Activated T-cell treated with anti-CD3 and anti-CD28 coated beads, Interleukin-2, amount 50 U/mL, for 4 hours (primary cell): Measurements from ENCODE around the gene DPH1. TPM values are rescaled to one million over a fixed set of nuclear protein-coding genes. Genes with fewer than 3 reads are reported as not detected.

Experiments used
- ATAC-seq, 2 donors: fragments of 200-7000 bp; cut with Tn5 transposase; one replicate each; pipeline ENCODE4 v1.10.0; 2021
- DNase-seq: peaks from one replicate; pipeline ENCODE4 v3.0.0-alpha.2; 2020
- H3K27me3 Mint-ChIP-seq: one replicate; pipeline ENCODE4 v1.8.0; 2021; ENCODE audit warnings: low read depth, mixed read lengths
- H3K36me3 Mint-ChIP-seq: one replicate; pipeline ENCODE4 v1.8.0; 2022; ENCODE audit warnings: mixed read lengths; ENCODE audit not compliant: insufficient read depth
- H3K4me1 Mint-ChIP-seq: one replicate; pipeline ENCODE4 v1.8.0; 2021; ENCODE audit warnings: low read depth, mixed read lengths
- H3K4me3 Mint-ChIP-seq: one replicate; pipeline ENCODE4 v1.8.0; 2021; ENCODE audit warnings: mild to moderate bottlenecking, moderate library complexity, mixed read lengths
- H3K9me3 Mint-ChIP-seq: one replicate; pipeline ENCODE4 v1.8.0; 2021; ENCODE audit warnings: mixed read lengths
- total RNA-seq, 3 donors: library from RNA; stranded (reverse); gene quantifications; one replicate each; pipeline ENCODE4 v1.2.1, GENCODE V29; 2021

The DPH1 gene
- total RNA-seq, 3 donors from 2014 or later, result 56.6 to 59.9 (median 58.5) TPM

DNA sequence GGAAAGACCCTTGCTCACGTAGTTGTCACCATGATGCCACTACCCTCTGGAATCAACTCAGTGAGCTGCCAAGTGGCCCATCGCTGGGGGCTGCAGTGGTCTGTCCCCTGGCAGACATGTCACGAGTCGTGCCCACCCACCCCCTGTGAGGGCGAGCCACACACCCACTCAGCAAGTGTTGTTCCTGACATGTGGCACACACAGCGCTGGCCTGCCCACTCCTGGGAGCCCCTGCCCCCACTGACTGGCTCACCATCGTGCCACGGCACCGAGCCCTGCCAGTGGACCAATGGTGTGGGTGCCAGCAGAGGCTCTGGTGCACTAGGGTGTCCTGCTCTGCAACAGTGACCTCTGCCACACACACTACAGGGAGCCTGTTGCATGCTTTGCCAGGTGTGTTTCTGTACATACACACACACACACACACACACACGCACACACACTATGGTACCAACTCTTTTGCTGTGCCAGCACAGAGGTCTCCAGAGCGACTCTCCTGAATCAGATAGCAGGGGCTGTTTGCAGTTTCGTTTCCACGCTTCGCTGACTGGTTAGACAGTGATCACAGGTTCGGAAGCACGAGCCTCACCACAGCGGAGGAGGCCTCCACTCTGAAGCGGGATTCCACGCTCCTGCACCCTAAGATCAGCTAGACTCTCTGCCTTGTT lies 12.5 kb upstream of the DPH1 start:
- H3K9me3 Mint-ChIP-seq, result no peaks in the 10 kb centered on the region
- peaks cover 19% of the 10 kb centered on the region for H3K27me3 Mint-ChIP-seq
- no peaks in the 10 kb centered on the region for H3K36me3 Mint-ChIP-seq
- no peak for ATAC-seq
- no peak for DNase-seq
- H3K4me3 Mint-ChIP-seq, result no peak overlapping the region
- H3K4me1 Mint-ChIP-seq, result no peaks in the 10 kb centered on the region

DNA sequence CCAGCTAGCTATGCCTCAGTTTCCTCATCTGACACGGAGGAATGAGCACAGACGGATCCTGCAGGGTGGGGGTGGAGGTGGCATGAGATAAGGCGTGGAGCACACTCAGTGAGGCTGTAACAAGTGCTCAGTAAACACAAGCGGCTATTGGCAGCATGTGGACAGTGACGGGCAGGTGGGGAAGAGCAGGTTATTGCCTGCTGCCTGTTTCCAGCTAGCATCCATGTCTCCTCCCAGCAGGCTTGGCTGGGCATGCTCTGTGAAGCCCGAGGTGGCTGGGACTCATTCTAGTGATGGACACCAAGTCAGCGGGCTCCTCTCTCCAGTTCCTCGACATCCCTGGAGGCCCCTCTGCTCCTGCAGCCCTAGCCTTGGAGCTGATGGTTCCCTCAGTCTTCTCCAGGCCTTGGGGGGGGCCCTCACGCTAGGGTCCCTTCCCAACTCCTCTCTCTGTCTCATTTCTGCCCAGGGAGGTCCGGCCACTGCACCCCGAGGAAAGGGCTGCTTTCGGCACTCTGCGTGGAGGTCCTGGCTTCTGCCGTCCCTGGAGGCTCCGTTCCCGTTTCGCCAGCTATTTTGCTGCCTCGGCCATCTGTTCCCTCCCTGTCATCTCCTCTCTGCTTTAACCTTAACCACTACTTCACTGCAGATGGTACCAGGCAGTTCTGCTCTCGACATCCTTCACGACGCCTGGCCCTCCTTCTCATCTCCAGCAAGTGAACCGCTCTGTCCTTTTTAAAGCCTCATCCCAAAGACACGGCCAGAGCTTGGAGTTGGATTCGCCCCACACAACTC lies 11.0 kb upstream of the DPH1 start:
- ATAC-seq, result no peak
- Mint-ChIP-seq H3K9me3 (no peaks in the 10 kb centered on the region), H3K4me1 (peaks cover 8% of the 10 kb centered on the region), H3K36me3 (no peaks in the 10 kb centered on the region), H3K4me3 (no peak overlapping the region), H3K27me3 (peaks cover 24% of the 10 kb centered on the region)
- DNase-seq, result no peak

DNA sequence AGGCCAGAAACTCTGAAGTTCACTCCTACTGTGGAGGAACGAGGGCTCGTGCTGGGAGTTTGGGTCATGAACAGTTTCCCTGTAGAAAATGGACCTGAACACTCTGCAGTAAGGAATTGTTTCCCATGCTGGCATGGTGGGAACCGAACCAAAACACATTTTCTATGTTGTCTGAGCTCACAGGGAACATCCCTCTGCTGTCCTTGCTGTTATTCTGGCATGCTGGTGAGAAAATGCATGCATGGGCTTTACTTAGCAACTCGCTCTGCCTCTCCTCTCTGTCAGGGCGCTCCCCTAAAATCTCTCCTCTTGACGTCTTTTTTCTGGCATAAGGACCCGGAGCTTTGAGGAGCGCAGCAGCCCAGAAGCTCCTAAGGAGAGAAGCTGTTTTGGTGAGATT lies 10.2 kb upstream of the DPH1 start:
- DNase-seq (no peak), ATAC-seq (no peak)
- H3K9me3 Mint-ChIP-seq, result no peaks in the 10 kb centered on the region

DNA sequence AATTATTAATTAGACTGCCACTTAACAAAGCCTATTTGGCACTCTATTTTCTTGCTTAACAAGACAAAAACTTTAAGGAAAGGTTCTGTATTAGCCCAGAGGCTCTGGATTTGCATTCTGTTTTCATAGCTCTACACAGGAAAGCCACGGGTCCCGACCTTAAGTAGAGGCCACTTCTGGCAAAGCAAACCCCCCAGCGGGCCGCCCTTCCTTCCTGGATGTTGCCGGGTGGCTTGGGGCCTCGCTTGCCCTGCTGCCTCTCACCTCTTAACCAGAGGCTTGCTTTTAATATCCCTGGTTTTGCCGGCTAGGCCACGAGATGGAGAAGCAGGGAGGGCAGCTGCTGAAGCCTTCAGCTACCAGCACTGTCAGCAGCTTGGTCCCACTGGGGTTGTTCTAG lies 9.2 kb upstream of the DPH1 start:
- peaks cover 9% of the 10 kb centered on the region for H3K4me1 Mint-ChIP-seq
- H3K4me3 Mint-ChIP-seq, result no peak overlapping the region
- H3K27me3 Mint-ChIP-seq, result peaks cover 22% of the 10 kb centered on the region
- H3K9me3 Mint-ChIP-seq, result no peaks in the 10 kb centered on the region
- no peak for DNase-seq
- no peaks in the 10 kb centered on the region for H3K36me3 Mint-ChIP-seq
- ATAC-seq, result no peak

More for the DNA sequence above, 10.2 kb upstream of the DPH1 start:
- H3K27me3 Mint-ChIP-seq, result peaks cover 25% of the 10 kb centered on the region
- no peak overlapping the region for H3K4me3 Mint-ChIP-seq
- peaks cover 8% of the 10 kb centered on the region for H3K4me1 Mint-ChIP-seq
- no peaks in the 10 kb centered on the region for H3K36me3 Mint-ChIP-seq

DNA sequence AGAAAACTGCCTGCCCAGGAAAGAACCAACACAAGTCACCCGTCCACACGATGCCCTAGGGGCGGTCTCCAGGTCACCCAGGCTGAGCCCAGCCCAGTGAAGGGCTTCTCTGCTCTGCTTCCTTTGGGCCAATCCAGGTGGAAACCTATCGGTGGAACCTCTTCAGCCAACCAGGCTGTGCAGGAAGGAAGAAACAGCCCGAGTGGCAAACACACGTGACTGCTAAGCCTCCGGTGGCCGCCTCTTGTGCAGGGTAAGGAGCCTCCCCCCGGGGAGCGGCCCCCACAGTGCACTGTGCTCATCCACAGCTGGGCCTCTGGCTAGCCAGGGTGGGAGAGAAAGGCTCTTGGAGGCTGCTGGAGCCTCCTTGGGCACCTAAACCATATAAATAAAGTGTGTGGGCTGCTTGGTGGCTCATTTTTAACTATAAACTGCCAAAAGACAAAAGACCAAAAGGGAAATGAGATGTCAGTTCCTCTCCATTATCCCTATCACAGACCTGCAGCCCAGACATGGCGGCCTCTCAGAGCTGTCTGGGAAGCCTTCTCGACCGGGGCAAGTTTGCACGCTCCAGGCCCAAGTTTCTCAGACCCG lies 7.2 kb upstream of the DPH1 start:
- DNase-seq (no peak), ATAC-seq (no peak)
- H3K27me3 Mint-ChIP-seq, result peaks cover 34% of the 10 kb centered on the region
- H3K4me1 Mint-ChIP-seq, result peaks cover 14% of the 10 kb centered on the region
- no peaks in the 10 kb centered on the region for H3K36me3 Mint-ChIP-seq
- H3K4me3 Mint-ChIP-seq, result peak overlapping the region; percentile 39
- no peaks in the 10 kb centered on the region for H3K9me3 Mint-ChIP-seq

DNA sequence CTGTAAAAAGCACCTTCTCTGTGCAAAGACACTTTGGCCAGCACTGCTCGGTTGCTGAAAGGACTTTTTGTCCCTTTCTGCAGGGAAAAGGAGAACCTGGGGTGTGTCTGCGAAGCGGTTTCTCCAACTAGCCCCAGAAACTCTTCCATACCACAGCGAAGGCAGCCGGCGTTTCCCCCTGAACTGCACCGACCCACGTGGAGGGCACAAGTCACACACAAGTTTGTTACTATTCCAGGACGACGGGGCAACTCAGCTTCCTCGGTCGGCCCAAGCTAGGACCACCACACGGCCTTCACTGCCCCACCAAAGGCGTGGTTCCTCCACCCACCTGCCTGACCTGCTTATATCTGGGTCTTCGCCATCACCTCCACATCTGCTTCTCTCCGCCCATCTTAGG lies 6.7 kb upstream of the DPH1 start:
- Mint-ChIP-seq H3K4me3 (peak overlapping the region; percentile 39), H3K4me1 (peaks cover 14% of the 10 kb centered on the region), H3K27me3 (peaks cover 34% of the 10 kb centered on the region), H3K9me3 (no peaks in the 10 kb centered on the region), H3K36me3 (no peaks in the 10 kb centered on the region)
- ATAC-seq (no peak), DNase-seq (no peak)

DNA sequence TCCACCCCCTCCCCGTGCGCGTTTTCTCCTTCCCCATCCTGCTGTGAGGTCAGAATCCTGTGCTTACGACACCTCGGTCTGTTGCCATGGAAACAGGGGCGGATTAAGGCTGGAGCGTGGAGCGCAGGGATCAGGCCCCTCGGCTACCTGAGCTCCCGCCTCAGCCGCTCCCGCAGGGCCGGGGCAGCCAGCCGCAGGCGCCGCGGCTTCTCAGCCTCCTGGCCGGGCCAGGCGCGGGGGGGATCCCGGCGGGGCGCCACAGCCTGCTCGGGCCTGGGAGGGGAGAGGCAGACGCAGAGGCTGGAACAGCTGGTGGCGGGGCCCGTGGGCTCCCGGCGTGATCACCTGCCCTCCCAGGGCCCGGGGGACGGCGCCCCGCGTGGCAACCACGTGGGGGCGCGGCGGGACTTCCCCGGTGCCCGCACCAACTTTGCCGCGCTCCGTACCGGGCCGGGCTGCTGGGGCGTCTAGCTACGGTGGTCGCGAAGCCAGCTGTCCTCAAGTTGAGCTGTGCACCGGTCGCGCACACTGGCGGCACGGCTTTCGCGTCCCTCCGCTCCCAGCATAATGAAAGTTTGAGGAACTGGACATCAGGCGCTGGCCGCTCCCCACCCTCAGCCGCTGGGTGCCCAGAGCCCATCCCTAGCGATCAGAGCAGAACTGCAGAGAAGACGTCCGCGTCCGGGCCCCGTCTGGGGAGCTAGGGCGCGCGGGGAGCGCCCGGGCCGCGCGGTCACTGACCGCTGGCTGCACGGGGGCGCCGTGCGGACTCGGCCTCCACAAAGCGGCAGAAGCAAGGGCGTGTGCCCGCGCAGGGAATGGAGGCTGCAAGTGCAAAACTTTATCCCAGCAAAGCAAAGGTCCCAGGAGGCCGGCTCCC lies 6.0 kb upstream of the DPH1 start:
- Mint-ChIP-seq H3K4me3 (peak overlapping the region; percentile 79), H3K27me3 (peaks cover 36% of the 10 kb centered on the region), H3K36me3 (no peaks in the 10 kb centered on the region), H3K9me3 (no peaks in the 10 kb centered on the region), H3K4me1 (peaks cover 14% of the 10 kb centered on the region)
- peak; percentile 33 for DNase-seq
- peak; percentile 13 to 38 for ATAC-seq

DNA sequence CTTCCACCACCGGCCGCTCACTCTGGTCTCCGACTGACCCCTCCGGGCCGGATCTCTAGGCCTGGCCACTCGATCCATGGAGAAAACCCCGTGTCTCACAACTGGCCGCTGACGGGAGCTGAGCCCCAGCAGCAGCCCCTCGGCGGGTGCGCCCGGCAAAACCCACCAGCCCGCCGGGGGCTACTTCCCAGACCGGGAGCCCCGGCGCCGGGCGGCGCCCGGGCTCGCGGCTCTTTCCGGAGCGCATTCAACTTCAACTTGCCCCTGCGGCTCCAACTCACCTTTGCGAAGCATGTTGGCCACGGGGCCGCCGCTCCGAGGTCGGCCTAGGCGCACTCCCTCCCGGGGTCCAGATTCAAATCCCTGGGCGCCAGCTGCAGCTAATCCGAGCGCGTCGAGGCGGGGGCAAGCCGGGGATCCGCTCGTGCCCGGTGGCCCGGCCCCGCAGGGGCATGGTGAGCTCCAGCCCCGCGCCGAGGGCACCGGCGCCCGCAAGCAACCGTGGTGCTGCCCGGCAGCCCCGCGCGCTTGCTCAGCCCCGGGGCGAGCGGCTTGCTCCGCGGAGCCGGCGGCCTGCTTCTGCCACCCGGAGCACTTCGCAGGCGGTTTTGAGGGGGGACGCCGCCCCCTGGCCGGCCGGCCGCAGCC lies 5.3 kb upstream of the DPH1 start:
- Mint-ChIP-seq H3K9me3 (no peaks in the 10 kb centered on the region), H3K4me1 (peaks cover 16% of the 10 kb centered on the region), H3K36me3 (no peaks in the 10 kb centered on the region), H3K4me3 (peak overlapping the region; percentile 79), H3K27me3 (peaks cover 30% of the 10 kb centered on the region)
- no peak for DNase-seq
- ATAC-seq, result peak; percentile 20 to 27

DNA sequence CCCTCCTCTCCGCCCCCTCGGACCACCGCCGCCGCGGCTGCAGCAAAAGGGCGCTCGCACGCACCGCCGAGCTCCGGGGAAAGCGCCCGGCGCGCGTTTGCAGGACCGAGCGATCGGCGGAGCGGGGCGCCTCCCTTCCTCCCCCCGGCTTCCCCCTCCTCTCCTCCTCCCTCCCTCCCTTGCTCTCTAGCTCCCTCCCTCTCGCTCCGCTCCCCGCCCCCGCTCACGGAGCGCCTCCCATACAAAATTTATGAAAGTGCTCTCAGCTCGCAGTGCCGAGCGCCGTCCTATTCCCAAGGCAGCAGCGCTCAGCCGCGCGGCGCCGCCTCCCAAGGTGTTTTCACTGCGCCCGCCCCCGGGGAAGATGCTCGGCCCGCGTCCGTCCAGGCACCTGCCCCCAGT lies 4.7 kb upstream of the DPH1 start, which contains the start of gene RTN4RL1:
Gene RTN4RL1, minus strand, starts transcription at position 115 of the 402 bp plus-strand sequence. CDS start 469 bp downstream, outside the sequence.
- ATAC-seq (peak; percentile 31 to 35), DNase-seq (peak; percentile 75)
- Mint-ChIP-seq H3K9me3 (no peaks in the 10 kb centered on the region), H3K4me1 (peaks cover 17% of the 10 kb centered on the region), H3K4me3 (peak within 1 kb of the TSS; percentile 79), H3K27me3 (peaks cover 27% of the 10 kb centered on the region), H3K36me3 (no peaks in the 10 kb centered on the region)

DNA sequence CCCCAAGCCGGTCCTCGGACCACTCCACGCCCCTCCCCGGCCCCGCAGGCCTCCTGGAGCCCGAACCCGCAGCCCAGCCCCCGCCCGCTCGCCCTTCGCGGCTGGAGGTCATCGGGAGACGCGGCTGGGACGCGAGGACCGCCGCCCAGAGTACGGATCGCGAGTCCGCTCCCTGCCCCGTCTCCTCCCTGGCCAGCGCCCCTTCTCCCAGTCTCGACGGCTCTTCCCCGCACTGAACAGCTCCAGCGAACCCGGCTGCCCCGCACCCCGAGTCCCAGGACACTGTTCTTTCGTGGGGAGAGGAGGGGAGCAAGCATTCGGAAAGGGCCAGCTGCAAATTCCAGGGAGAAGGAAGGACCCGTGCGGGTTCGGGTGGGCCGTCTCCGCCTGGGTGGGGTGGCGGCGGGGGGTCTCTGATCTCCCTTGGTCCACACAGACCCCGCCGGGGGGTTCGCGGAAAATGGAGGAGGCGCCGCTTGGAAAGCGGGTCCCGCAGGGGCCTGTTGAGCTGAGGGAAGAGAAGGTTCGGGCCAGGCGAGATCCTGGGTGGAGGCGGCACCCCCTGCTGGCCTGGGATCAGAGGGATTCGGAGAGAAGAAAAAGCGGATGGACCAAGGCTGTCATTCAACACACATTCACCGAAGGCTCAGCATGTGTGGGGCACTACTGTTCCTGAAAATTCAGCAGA lies 4.2 kb upstream of the DPH1 start:
- Mint-ChIP-seq H3K36me3 (no peaks in the 10 kb centered on the region), H3K4me1 (peaks cover 20% of the 10 kb centered on the region), H3K4me3 (peak overlapping the region; percentile 74), H3K27me3 (peaks cover 27% of the 10 kb centered on the region), H3K9me3 (no peaks in the 10 kb centered on the region)
- DNase-seq (no peak), ATAC-seq (no peak)

DNA sequence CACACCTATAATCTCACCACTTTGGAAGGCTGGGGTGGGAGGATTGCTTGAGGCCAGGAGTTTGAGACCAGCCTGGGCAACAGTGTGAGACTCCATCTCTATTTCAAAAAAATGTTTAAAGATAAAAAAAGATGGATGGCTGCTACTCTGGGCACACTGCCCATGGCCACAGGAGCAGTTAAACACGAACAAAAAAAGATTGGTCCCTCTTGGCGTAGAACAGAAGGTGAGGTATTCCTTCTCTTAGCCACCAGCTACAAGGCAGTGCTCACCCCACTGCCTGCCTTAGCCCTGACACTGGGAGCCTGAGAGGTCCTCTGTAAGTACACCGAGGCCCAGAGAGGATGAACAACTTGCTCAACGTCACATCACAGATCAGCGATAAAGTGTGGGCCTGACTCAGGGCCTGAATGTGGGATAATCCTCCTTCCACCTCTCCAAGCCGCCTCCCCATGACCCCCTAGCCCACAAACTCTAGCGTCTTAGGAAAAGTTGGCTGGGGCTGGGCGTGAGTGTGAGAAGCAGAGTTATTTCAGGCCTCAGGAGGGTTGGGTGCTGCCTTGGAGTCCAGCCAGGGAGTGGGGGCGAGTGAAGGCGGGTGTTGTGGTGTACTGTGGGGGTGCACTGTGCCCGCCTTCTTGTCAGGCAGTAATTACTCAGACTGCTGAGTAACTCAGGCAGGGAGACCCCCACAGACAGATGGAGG lies 2.3 kb upstream of the DPH1 start:
- no peaks in the 10 kb centered on the region for H3K36me3 Mint-ChIP-seq
- peaks cover 29% of the 10 kb centered on the region for H3K4me1 Mint-ChIP-seq
- DNase-seq (no peak), ATAC-seq (no peak)
- H3K9me3 Mint-ChIP-seq, result no peaks in the 10 kb centered on the region
- peaks cover 25% of the 10 kb centered on the region for H3K27me3 Mint-ChIP-seq
- no peak overlapping the region for H3K4me3 Mint-ChIP-seq

DNA sequence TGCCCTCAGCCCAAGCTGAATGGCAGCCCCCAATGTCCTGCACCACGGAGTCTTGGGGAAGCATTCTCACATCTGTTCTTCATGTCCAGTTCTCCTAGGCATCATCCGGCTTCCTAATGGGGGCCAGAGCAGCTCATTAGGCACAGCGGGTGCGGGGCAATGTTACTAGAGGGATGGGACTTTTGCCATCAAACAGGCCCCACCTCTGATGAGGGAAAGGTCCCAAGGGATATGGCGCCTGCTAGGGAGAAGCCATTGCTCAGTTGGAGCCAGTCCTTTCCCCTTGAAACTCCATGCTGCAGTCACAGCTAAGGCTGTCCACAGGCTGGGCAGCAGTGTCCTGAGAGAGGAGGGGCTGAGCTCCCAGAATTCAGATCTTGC lies 1.7 kb upstream of the DPH1 start:
- no peak overlapping the region for H3K4me3 Mint-ChIP-seq
- H3K4me1 Mint-ChIP-seq, result peaks cover 31% of the 10 kb centered on the region
- ATAC-seq (no peak), DNase-seq (no peak)
- H3K27me3 Mint-ChIP-seq, result peaks cover 22% of the 10 kb centered on the region
- no peaks in the 10 kb centered on the region for H3K9me3 Mint-ChIP-seq
- H3K36me3 Mint-ChIP-seq, result no peaks in the 10 kb centered on the region

DNA sequence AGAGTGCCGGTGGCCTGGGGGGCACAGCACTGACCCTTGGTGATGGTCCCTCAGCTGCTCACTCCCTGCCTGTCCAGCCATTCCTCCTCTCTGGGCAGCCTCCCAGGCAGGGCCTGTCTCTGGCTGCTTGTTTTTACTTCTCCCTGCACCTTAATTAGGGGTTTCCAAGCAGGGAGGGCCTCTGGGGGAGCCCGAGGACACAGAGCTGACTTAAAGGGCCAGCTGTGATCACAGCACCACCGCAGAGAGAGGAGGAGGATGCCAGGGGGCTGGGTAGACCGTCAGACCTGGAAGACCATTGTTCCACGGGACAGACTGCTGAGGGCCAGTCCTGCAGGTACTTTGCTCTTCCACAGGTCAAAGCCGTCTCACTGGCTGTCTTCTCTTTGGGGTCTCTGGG lies 1.2 kb upstream of the DPH1 start:
- no peak for DNase-seq
- Mint-ChIP-seq H3K4me1 (peaks cover 30% of the 10 kb centered on the region), H3K36me3 (no peaks in the 10 kb centered on the region), H3K27me3 (peaks cover 19% of the 10 kb centered on the region), H3K4me3 (no peak overlapping the region), H3K9me3 (no peaks in the 10 kb centered on the region)
- no peak for ATAC-seq
